HUES48 (cell line): ENCODE data around the gene SESN2.

Source experiments
- H3K27ac ChIP-seq: one replicate; pipeline ENCODE4 v1.7.0; 2013; ENCODE audit warnings: low read depth, low read length, inconsistent platforms
- H3K27me3 ChIP-seq: 2 replicates; pipeline ENCODE4 v1.6.1; 2013; ENCODE audit warnings: mild to moderate bottlenecking, low read length; ENCODE audit not compliant: control insufficient read depth, insufficient read depth
- H3K36me3 ChIP-seq: 2 replicates; pipeline ENCODE4 v1.6.1; 2013; ENCODE audit warnings: low read length; ENCODE audit not compliant: control insufficient read depth, insufficient read depth
- H3K4me1 ChIP-seq: 2 replicates; pipeline ENCODE4 v1.6.1; 2013; ENCODE audit warnings: mild to moderate bottlenecking, low read length; ENCODE audit not compliant: control insufficient read depth, insufficient read depth
- H3K4me3 ChIP-seq: 2 replicates; pipeline ENCODE4 v1.5.1; 2013; ENCODE audit warnings: mild to moderate bottlenecking, low read depth, low read length
- H3K9ac ChIP-seq: 2 replicates; pipeline ENCODE4 v1.6.1; 2013; ENCODE audit warnings: mild to moderate bottlenecking, low read depth, low read length, moderate library complexity
- H3K9me3 ChIP-seq: 2 replicates; pipeline ENCODE4 v1.6.1; 2013; ENCODE audit warnings: low read length; ENCODE audit not compliant: control insufficient read depth, insufficient read depth

SESN2 gene

GRCh38 chr1:28290851-28291250 lies 31.5 kb downstream of the SESN2 start:
- H3K27me3 ChIP-seq = no peaks in the 10 kb centered on the region
- H3K4me3 ChIP-seq = no peak overlapping the region
- H3K36me3 ChIP-seq = no peaks in the 10 kb centered on the region
- no peaks in the 10 kb centered on the region for H3K9me3 ChIP-seq
- H3K27ac ChIP-seq = peak overlapping the region; percentile 45
- no peak overlapping the region for H3K9ac ChIP-seq
- peaks cover 8% of the 10 kb centered on the region; the same call in 1 of the 2 replicates for H3K4me1 ChIP-seq

GRCh38 chr1:28291711-28292110 lies 32.4 kb downstream of the SESN2 start:
- Histone ChIP-seq H3K4me1 (peaks cover 14% of the 10 kb centered on the region), H3K9me3 (no peaks in the 10 kb centered on the region), H3K27me3 (no peaks in the 10 kb centered on the region), H3K9ac (no peak overlapping the region), H3K27ac (no peak overlapping the region), H3K4me3 (no peak overlapping the region), H3K36me3 (no peaks in the 10 kb centered on the region)

GRCh38 chr1:28295936-28296335 lies 36.6 kb downstream of the SESN2 start:
- no peak overlapping the region for H3K9ac ChIP-seq
- no peaks in the 10 kb centered on the region for H3K9me3 ChIP-seq
- H3K27ac ChIP-seq = peak overlapping the region; percentile 55
- no peak overlapping the region for H3K4me3 ChIP-seq
- H3K36me3 ChIP-seq = no peaks in the 10 kb centered on the region
- no peaks in the 10 kb centered on the region for H3K27me3 ChIP-seq
- H3K4me1 ChIP-seq = peaks cover 13% of the 10 kb centered on the region

GRCh38 chr1:28296401-28297261 lies 37.3 kb downstream of the SESN2 start:
- H3K4me3 ChIP-seq = peak overlapping the region; percentile 20; the same call in 1 of the 2 replicates
- no peaks in the 10 kb centered on the region for H3K27me3 ChIP-seq
- no peaks in the 10 kb centered on the region for H3K36me3 ChIP-seq
- H3K9ac ChIP-seq = no peak overlapping the region
- peaks cover 10% of the 10 kb centered on the region for H3K4me1 ChIP-seq
- no peaks in the 10 kb centered on the region for H3K9me3 ChIP-seq
- peak overlapping the region; percentile 62 for H3K27ac ChIP-seq

- peaks cover 10% of the 10 kb centered on the region for H3K4me1 ChIP-seq
- H3K27me3 ChIP-seq = no peaks in the 10 kb centered on the region
- no peak overlapping the region for H3K9ac ChIP-seq
- H3K9me3 ChIP-seq = no peaks in the 10 kb centered on the region
- H3K27ac ChIP-seq = no peak overlapping the region
- H3K36me3 ChIP-seq = no peaks in the 10 kb centered on the region
- no peak overlapping the region for H3K4me3 ChIP-seq
Observed at GRCh38 chr1:28297826-28298225, 38.5 kb downstream of the SESN2 start.

- Histone ChIP-seq H3K9ac (no peak overlapping the region), H3K9me3 (no peaks in the 10 kb centered on the region), H3K27me3 (no peaks in the 10 kb centered on the region), H3K4me1 (peaks cover 10% of the 10 kb centered on the region), H3K4me3 (no peak overlapping the region), H3K27ac (no peak overlapping the region), H3K36me3 (no peaks in the 10 kb centered on the region)
Observed at GRCh38 chr1:28298438-28298837, 39.1 kb downstream of the SESN2 start.

- H3K4me1 ChIP-seq = peaks cover 5% of the 10 kb centered on the region
- no peak overlapping the region for H3K9ac ChIP-seq
- no peaks in the 10 kb centered on the region for H3K27me3 ChIP-seq
- no peak overlapping the region for H3K27ac ChIP-seq
- H3K9me3 ChIP-seq = no peaks in the 10 kb centered on the region
- no peaks in the 10 kb centered on the region for H3K36me3 ChIP-seq
- H3K4me3 ChIP-seq = no peak overlapping the region
Observed at GRCh38 chr1:28301368-28302174, 42.3 kb downstream of the SESN2 start.

- H3K27ac ChIP-seq = no peak overlapping the region
- H3K9ac ChIP-seq = no peak overlapping the region
- peaks cover under 1% of the 10 kb centered on the region; the same call in 1 of the 2 replicates for H3K4me1 ChIP-seq
- no peaks in the 10 kb centered on the region for H3K36me3 ChIP-seq
- H3K4me3 ChIP-seq = no peak overlapping the region
- no peaks in the 10 kb centered on the region for H3K27me3 ChIP-seq
- no peaks in the 10 kb centered on the region for H3K9me3 ChIP-seq
Observed at GRCh38 chr1:28302247-28302646, 42.9 kb downstream of the SESN2 start.

- no peaks in the 10 kb centered on the region for H3K4me1 ChIP-seq
- no peak overlapping the region for H3K9ac ChIP-seq
- H3K4me3 ChIP-seq = no peak overlapping the region
- no peaks in the 10 kb centered on the region for H3K9me3 ChIP-seq
- no peaks in the 10 kb centered on the region for H3K27me3 ChIP-seq
- H3K36me3 ChIP-seq = no peaks in the 10 kb centered on the region
- no peak overlapping the region for H3K27ac ChIP-seq
Observed at GRCh38 chr1:28306301-28306949, 47.1 kb downstream of the SESN2 start.

- Histone ChIP-seq H3K4me1 (no peaks in the 10 kb centered on the region), H3K9ac (no peak overlapping the region), H3K4me3 (no peak overlapping the region), H3K9me3 (no peaks in the 10 kb centered on the region), H3K36me3 (no peaks in the 10 kb centered on the region), H3K27ac (no peak overlapping the region), H3K27me3 (no peaks in the 10 kb centered on the region)
Observed at GRCh38 chr1:28308750-28309149, 49.4 kb downstream of the SESN2 start.
